GM12865 (cell line): ENCODE results near the gene TECTB.

Experiments used
- DNase-seq: peaks from one replicate; pipeline ENCODE4 v3.0.0; 2010; ENCODE audit warnings: low read depth
- H3K4me3 ChIP-seq: 2 replicates; pipeline ENCODE4 v1.5.1; 2011; ENCODE audit warnings: mild to moderate bottlenecking, low read depth, low read length, control low read depth
- CTCF ChIP-seq: IDR thresholded peaks from 2 replicates; pipeline ENCODE4 v1.5.1; 2011; ENCODE audit warnings: low read length, control low read depth, low read depth, inconsistent platforms; ENCODE audit not compliant: insufficient read depth; ENCODE audit errors: missing control alignments

TECTB gene

DNA sequence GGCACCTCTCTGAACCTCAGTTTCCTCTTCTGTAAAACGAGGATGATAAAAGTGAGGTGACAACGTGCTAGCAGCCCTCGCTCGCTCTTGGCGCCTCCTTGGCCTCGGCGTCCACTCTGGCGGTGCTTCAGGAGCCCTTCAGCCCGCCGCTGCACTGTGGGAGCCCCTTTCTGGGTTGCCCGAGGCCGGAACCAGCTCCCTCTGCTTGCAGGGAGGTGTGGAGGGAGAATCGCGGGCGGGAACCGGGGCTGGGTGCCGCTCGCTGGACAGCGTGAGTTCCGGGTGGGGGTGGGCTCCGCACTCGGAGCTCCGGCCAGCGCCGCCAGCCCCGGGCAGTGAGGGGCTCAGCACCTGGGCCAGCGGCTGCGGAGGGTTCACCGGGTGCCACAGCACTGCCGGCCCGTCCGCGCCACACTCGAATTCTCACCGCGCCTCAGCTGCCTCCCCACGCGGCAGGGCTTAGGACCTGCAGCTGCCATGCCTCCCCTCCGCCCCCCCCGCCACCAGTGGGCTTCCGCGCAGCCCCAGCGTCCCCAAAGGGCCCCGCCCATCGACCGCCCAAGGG is 66.4 kb downstream of the TECTB start:
- H3K4me3 ChIP-seq: no peak overlapping the region
- TF ChIP-seq CTCF: no peak
- no peak for DNase-seq

- DNase-seq: no peak
- no peak for TF ChIP-seq CTCF
- no peak overlapping the region for H3K4me3 ChIP-seq
Measured at GRCh38 chr10:112351146-112351545, 67.9 kb downstream of the TECTB start.

DNA sequence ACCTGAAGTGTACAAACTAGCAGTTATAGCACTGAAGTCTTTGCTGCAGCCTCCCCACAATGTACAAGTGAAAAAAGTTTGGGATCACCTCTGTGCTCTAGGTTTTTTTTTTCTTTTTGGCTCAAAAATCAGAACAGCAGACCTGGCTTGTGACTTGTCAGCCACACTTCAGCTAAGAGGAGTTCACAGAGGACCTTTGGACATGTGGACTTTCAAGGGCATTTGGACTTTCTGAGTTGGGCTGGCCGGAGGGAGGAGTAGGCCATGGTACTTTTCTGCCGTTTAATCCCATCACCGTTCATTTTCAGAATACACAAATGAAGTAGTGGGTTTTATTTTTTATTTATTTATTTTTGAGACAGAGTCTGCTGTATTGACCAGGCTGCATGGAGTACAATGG is 68.8 kb downstream of the TECTB start:
- TF ChIP-seq CTCF: no peak
- H3K4me3 ChIP-seq: no peak overlapping the region
- no peak for DNase-seq

GRCh38 chr10:112353046-112353445 is 69.8 kb downstream of the TECTB start:
- no peak for DNase-seq
- TF ChIP-seq CTCF: no peak

More at GRCh38 chr10:112353046-112353445, 69.8 kb downstream of the TECTB start:
- no peak overlapping the region for H3K4me3 ChIP-seq
